NCI-H82 (cell line): ENCODE data around the gene ERN1.

ENCODE experiments used
- DNase-seq: peaks from one replicate; lab custom pipeline; 2025; lab: John Stamatoyannopoulos, UW

The ERN1 gene

GRCh38 chr17:64059756-64060155 lies 70.2 kb downstream of the ERN1 start:
- DNase-seq = no peak

GRCh38 chr17:64058621-64059020 lies 71.3 kb downstream of the ERN1 start:
- DNase-seq = no peak

GRCh38 chr17:64057701-64058263 lies 72.2 kb downstream of the ERN1 start:
- no peak for DNase-seq

GRCh38 chr17:64056269-64057005 lies 73.5 kb downstream of the ERN1 start:
- DNase-seq = no peak

- no peak for DNase-seq
Observed at GRCh38 chr17:64055183-64056142, 74.5 kb downstream of the ERN1 start.

GRCh38 chr17:64054304-64054703 lies 75.6 kb downstream of the ERN1 start:
- DNase-seq = no peak

- no peak for DNase-seq
Observed at GRCh38 chr17:64053101-64053500, 76.8 kb downstream of the ERN1 start.

- DNase-seq = no peak
Observed at GRCh38 chr17:64051153-64051552, 78.8 kb downstream of the ERN1 start.

- DNase-seq = no peak
Observed at GRCh38 chr17:64048805-64049204, 81.1 kb downstream of the ERN1 start.

- DNase-seq = no peak
Observed at GRCh38 chr17:64045176-64045575, 84.8 kb downstream of the ERN1 start.

GRCh38 chr17:64042700-64043485 lies 87.1 kb downstream of the ERN1 start:
- DNase-seq = no peak

GRCh38 chr17:64041912-64042311 lies 88.0 kb downstream of the ERN1 start:
- no peak for DNase-seq

GRCh38 chr17:64040206-64040605 lies 89.7 kb downstream of the ERN1 start:
- no peak for DNase-seq

GRCh38 chr17:64039106-64039400 lies 90.9 kb downstream of the ERN1 start:
- DNase-seq = no peak

GRCh38 chr17:64038331-64039105 lies 91.4 kb downstream of the ERN1 start:
- no peak for DNase-seq

- DNase-seq = no peak
Observed at GRCh38 chr17:64037802-64038201, 92.1 kb downstream of the ERN1 start.

GRCh38 chr17:64037180-64037579 lies 92.8 kb downstream of the ERN1 start:
- DNase-seq = no peak

GRCh38 chr17:64036198-64036922 lies 93.6 kb downstream of the ERN1 start:
- peak; percentile 20 for DNase-seq

GRCh38 chr17:64032081-64032480 lies 97.9 kb downstream of the ERN1 start:
- DNase-seq = no peak

GRCh38 chr17:64028874-64029464 lies 101.0 kb downstream of the ERN1 start:
- DNase-seq = peak; percentile 79
